ENCODE results near the gene RAP1GAP2.

RAP1GAP2 gene

GRCh38 chr17:2974347-2974746 lies 178.1 kb downstream of the RAP1GAP2 start:
- no peaks in the 10 kb centered on the region for H3K36me3 ChIP-seq (ENCODE audit: control insufficient read depth, insufficient read depth, low read length)
- no peaks in the 10 kb centered on the region for H3K4me1 ChIP-seq (ENCODE audit: control insufficient read depth, insufficient read depth, low read length)
- no peaks in the 10 kb centered on the region for H3K27me3 ChIP-seq (ENCODE audit: control insufficient read depth, insufficient read depth, low read length, poor library complexity, severe bottlenecking)
- no peaks in the 10 kb centered on the region for H3K9me3 ChIP-seq (ENCODE audit: control insufficient read depth, low read length)
- no peak overlapping the region for H3K27ac ChIP-seq (ENCODE audit: insufficient read depth, low read depth, low read length, poor library complexity, severe bottlenecking)
- H3K4me3 ChIP-seq (ENCODE audit: insufficient read depth, low read depth, low read length) = no peak overlapping the region
- WGBS, 2 experiments = 80 to 100% methylated on average over 1 of the region's 1 CpG

- Histone ChIP-seq H3K27me3 (ENCODE audit: control insufficient read depth, insufficient read depth, low read length, poor library complexity, severe bottlenecking) (no peaks in the 10 kb centered on the region), H3K9me3 (ENCODE audit: control insufficient read depth, low read length) (no peaks in the 10 kb centered on the region), H3K4me3 (ENCODE audit: insufficient read depth, low read depth, low read length) (no peak overlapping the region), H3K36me3 (ENCODE audit: control insufficient read depth, insufficient read depth, low read length) (no peaks in the 10 kb centered on the region), H3K4me1 (ENCODE audit: control insufficient read depth, insufficient read depth, low read length) (no peaks in the 10 kb centered on the region), H3K27ac (ENCODE audit: insufficient read depth, low read depth, low read length, poor library complexity, severe bottlenecking) (no peak overlapping the region)
- 91% methylated on average over 8 of the region's 8 CpGs for WGBS, 2 experiments
These were observed 179.3 kb downstream of the RAP1GAP2 start for GRCh38 chr17:2975469-2975958.

DNA sequence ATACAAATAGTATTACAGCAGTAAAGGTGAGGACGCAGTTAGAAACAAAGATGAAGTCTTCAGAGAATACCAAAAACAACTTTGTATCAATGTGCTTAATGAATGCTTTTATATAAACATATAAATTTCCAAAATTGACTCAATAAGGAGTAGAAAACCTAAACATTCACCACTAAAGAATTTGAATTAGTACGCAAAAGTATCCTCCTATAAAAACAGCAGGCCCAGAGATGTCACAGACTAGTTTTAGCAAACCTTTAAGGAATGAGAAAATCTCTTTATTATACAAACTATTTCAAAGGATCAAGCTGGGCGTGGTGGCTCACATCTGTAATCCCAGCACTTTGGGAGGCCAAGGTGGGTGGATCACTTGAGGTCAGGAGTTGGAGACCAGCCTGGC lies 180.9 kb downstream of the RAP1GAP2 start:
- Histone ChIP-seq H3K9me3 (ENCODE audit: control insufficient read depth, low read length) (no peaks in the 10 kb centered on the region), H3K36me3 (ENCODE audit: control insufficient read depth, insufficient read depth, low read length) (no peaks in the 10 kb centered on the region), H3K27me3 (ENCODE audit: control insufficient read depth, insufficient read depth, low read length, poor library complexity, severe bottlenecking) (no peaks in the 10 kb centered on the region), H3K4me1 (ENCODE audit: control insufficient read depth, insufficient read depth, low read length) (no peaks in the 10 kb centered on the region), H3K27ac (ENCODE audit: insufficient read depth, low read depth, low read length, poor library complexity, severe bottlenecking) (no peak overlapping the region), H3K4me3 (ENCODE audit: insufficient read depth, low read depth, low read length) (no peak overlapping the region)
- 82 to 95% methylated on average over 2 of the region's 3 CpGs for WGBS, 2 experiments

DNA sequence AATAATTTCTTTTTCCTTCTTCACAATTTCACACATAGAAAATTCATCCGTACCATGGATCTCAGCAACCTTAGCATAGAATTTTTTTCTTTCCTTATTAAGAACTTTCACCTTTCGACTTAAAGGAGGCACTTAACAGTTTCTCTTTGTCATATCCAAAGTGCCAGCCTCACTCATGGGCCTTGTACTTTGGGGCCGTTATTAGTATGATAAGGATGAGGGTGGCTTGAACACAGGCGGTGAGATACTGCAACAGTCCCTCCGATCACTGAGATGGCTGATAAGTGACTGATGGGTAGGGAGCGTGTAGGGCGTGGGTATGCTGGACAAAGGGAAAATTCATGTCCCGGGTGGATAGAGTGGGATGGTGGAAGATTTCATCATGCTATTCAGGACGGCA lies 181.9 kb downstream of the RAP1GAP2 start:
- Histone ChIP-seq H3K4me1 (ENCODE audit: control insufficient read depth, insufficient read depth, low read length) (no peaks in the 10 kb centered on the region), H3K9me3 (ENCODE audit: control insufficient read depth, low read length) (no peaks in the 10 kb centered on the region), H3K27me3 (ENCODE audit: control insufficient read depth, insufficient read depth, low read length, poor library complexity, severe bottlenecking) (no peaks in the 10 kb centered on the region), H3K27ac (ENCODE audit: insufficient read depth, low read depth, low read length, poor library complexity, severe bottlenecking) (no peak overlapping the region), H3K4me3 (ENCODE audit: insufficient read depth, low read depth, low read length) (no peak overlapping the region), H3K36me3 (ENCODE audit: control insufficient read depth, insufficient read depth, low read length) (no peaks in the 10 kb centered on the region)
- WGBS, 2 experiments = 90 to 93% methylated on average over 9 of the region's 9 CpGs

- WGBS, 2 experiments = 89 to 90% methylated on average over 2 of the region's 2 CpGs
These were observed 182.8 kb downstream of the RAP1GAP2 start for GRCh38 chr17:2978991-2979390.

GRCh38 chr17:2980211-2980903 lies 184.1 kb downstream of the RAP1GAP2 start:
- Histone ChIP-seq H3K4me3 (ENCODE audit: insufficient read depth, low read depth, low read length) (no peak overlapping the region), H3K27me3 (ENCODE audit: control insufficient read depth, insufficient read depth, low read length, poor library complexity, severe bottlenecking) (no peaks in the 10 kb centered on the region), H3K4me1 (ENCODE audit: control insufficient read depth, insufficient read depth, low read length) (no peaks in the 10 kb centered on the region), H3K27ac (ENCODE audit: insufficient read depth, low read depth, low read length, poor library complexity, severe bottlenecking) (no peak overlapping the region), H3K9me3 (ENCODE audit: control insufficient read depth, low read length) (no peaks in the 10 kb centered on the region), H3K36me3 (ENCODE audit: control insufficient read depth, insufficient read depth, low read length) (no peaks in the 10 kb centered on the region)
- WGBS, 2 experiments = 95% methylated on average over 13 of the region's 13 CpGs

More at GRCh38 chr17:2978991-2979390, 182.8 kb downstream of the RAP1GAP2 start:
- Histone ChIP-seq H3K4me1 (ENCODE audit: control insufficient read depth, insufficient read depth, low read length) (no peaks in the 10 kb centered on the region), H3K36me3 (ENCODE audit: control insufficient read depth, insufficient read depth, low read length) (no peaks in the 10 kb centered on the region), H3K27me3 (ENCODE audit: control insufficient read depth, insufficient read depth, low read length, poor library complexity, severe bottlenecking) (no peaks in the 10 kb centered on the region), H3K4me3 (ENCODE audit: insufficient read depth, low read depth, low read length) (no peak overlapping the region), H3K9me3 (ENCODE audit: control insufficient read depth, low read length) (no peaks in the 10 kb centered on the region), H3K27ac (ENCODE audit: insufficient read depth, low read depth, low read length, poor library complexity, severe bottlenecking) (no peak overlapping the region)

- H3K36me3 ChIP-seq (ENCODE audit: control insufficient read depth, insufficient read depth, low read length) = no peaks in the 10 kb centered on the region
- H3K9me3 ChIP-seq (ENCODE audit: control insufficient read depth, low read length) = no peaks in the 10 kb centered on the region
- H3K4me1 ChIP-seq (ENCODE audit: control insufficient read depth, insufficient read depth, low read length) = no peaks in the 10 kb centered on the region
- no peaks in the 10 kb centered on the region for H3K27me3 ChIP-seq (ENCODE audit: control insufficient read depth, insufficient read depth, low read length, poor library complexity, severe bottlenecking)
- WGBS, 2 experiments = 94 to 95% methylated on average over 8 of the region's 8 CpGs
- no peak overlapping the region for H3K4me3 ChIP-seq (ENCODE audit: insufficient read depth, low read depth, low read length)
- no peak overlapping the region for H3K27ac ChIP-seq (ENCODE audit: insufficient read depth, low read depth, low read length, poor library complexity, severe bottlenecking)
These were observed 184.6 kb downstream of the RAP1GAP2 start for GRCh38 chr17:2980904-2981246.

DNA sequence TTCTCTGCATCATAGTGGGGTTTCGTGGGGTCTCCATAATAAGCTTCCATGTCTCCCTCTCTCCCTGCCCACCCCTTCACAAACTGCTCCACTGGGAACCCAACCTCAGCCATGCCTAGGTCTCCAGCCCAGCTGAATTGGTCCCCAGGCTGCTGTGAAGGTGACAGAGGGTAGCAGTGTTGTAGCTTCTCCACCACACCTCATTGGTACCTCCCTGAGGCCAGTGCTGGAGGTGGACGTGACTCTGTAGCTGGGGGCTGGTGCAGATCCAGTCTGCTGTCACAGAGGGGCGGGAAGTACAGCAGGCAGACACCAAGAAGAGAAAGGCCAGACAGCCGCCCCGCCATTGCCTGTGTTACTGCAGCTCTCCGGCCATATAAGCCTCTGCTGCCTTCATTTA lies 185.1 kb downstream of the RAP1GAP2 start:
- Histone ChIP-seq H3K4me3 (ENCODE audit: insufficient read depth, low read depth, low read length) (no peak overlapping the region), H3K27ac (ENCODE audit: insufficient read depth, low read depth, low read length, poor library complexity, severe bottlenecking) (no peak overlapping the region), H3K27me3 (ENCODE audit: control insufficient read depth, insufficient read depth, low read length, poor library complexity, severe bottlenecking) (no peaks in the 10 kb centered on the region), H3K4me1 (ENCODE audit: control insufficient read depth, insufficient read depth, low read length) (no peaks in the 10 kb centered on the region), H3K36me3 (ENCODE audit: control insufficient read depth, insufficient read depth, low read length) (no peaks in the 10 kb centered on the region), H3K9me3 (ENCODE audit: control insufficient read depth, low read length) (no peaks in the 10 kb centered on the region)
- 96% methylated on average over 6 of the region's 6 CpGs for WGBS, 2 experiments

- WGBS, 2 experiments = 91 to 94% methylated on average over 18 of the region's 18 CpGs
- Histone ChIP-seq H3K4me3 (ENCODE audit: insufficient read depth, low read depth, low read length) (no peak overlapping the region), H3K36me3 (ENCODE audit: control insufficient read depth, insufficient read depth, low read length) (no peaks in the 10 kb centered on the region), H3K27ac (ENCODE audit: insufficient read depth, low read depth, low read length, poor library complexity, severe bottlenecking) (no peak overlapping the region), H3K27me3 (ENCODE audit: control insufficient read depth, insufficient read depth, low read length, poor library complexity, severe bottlenecking) (no peaks in the 10 kb centered on the region), H3K4me1 (ENCODE audit: control insufficient read depth, insufficient read depth, low read length) (no peaks in the 10 kb centered on the region), H3K9me3 (ENCODE audit: control insufficient read depth, low read length) (no peaks in the 10 kb centered on the region)
These were observed 186.6 kb downstream of the RAP1GAP2 start for GRCh38 chr17:2982854-2983253.

DNA sequence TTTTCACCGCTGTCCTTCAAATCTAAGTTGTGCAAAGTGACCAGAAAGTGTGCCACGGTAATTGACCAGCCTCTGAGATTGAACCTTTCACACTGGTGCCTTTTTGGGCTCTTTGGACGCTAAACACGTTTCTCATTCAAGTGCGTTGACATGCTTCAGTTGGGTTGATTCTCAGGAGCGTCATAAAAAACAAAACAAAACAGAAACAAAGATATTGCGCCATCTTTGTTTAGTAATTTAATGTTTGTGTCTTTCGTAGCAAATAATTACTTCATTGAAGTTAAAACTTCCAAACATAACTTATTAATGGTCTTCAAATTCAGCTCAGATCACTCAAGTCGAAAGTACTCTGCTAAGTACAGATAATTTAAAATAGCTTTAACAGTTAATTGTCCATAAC lies 187.0 kb downstream of the RAP1GAP2 start:
- Histone ChIP-seq H3K36me3 (ENCODE audit: control insufficient read depth, insufficient read depth, low read length) (no peaks in the 10 kb centered on the region), H3K4me1 (ENCODE audit: control insufficient read depth, insufficient read depth, low read length) (no peaks in the 10 kb centered on the region), H3K27ac (ENCODE audit: insufficient read depth, low read depth, low read length, poor library complexity, severe bottlenecking) (no peak overlapping the region), H3K4me3 (ENCODE audit: insufficient read depth, low read depth, low read length) (no peak overlapping the region), H3K9me3 (ENCODE audit: control insufficient read depth, low read length) (no peaks in the 10 kb centered on the region), H3K27me3 (ENCODE audit: control insufficient read depth, insufficient read depth, low read length, poor library complexity, severe bottlenecking) (no peaks in the 10 kb centered on the region)
- 94 to 95% methylated on average over 9 of the region's 9 CpGs for WGBS, 2 experiments

GRCh38 chr17:2985318-2985717 lies 189.1 kb downstream of the RAP1GAP2 start:
- Histone ChIP-seq H3K4me3 (ENCODE audit: insufficient read depth, low read depth, low read length) (no peak overlapping the region), H3K9me3 (ENCODE audit: control insufficient read depth, low read length) (no peaks in the 10 kb centered on the region), H3K27me3 (ENCODE audit: control insufficient read depth, insufficient read depth, low read length, poor library complexity, severe bottlenecking) (no peaks in the 10 kb centered on the region), H3K36me3 (ENCODE audit: control insufficient read depth, insufficient read depth, low read length) (no peaks in the 10 kb centered on the region), H3K27ac (ENCODE audit: insufficient read depth, low read depth, low read length, poor library complexity, severe bottlenecking) (no peak overlapping the region), H3K4me1 (ENCODE audit: control insufficient read depth, insufficient read depth, low read length) (no peaks in the 10 kb centered on the region)
- 95 to 98% methylated on average over 5 of the region's 5 CpGs for WGBS, 2 experiments

All from ectodermal cell (in vitro differentiated cells).